HFFc6 (cell line): ENCODE data around the gene STAP2. TPM values are rescaled to one million over a fixed set of nuclear protein-coding genes. Genes with fewer than 3 reads are reported as not detected.

Source experiments
- DNase-seq: peaks from one replicate; pipeline ENCODE4 v3.0.0-alpha.2; 2018
- H3K27ac Mint-ChIP-seq: 2 replicates; pipeline ENCODE4 v1.8.0; 2020; ENCODE audit warnings: mild to moderate bottlenecking, mixed read lengths
- H3K27me3 Mint-ChIP-seq: 2 replicates; pipeline ENCODE4 v1.8.0; 2021; ENCODE audit warnings: mild to moderate bottlenecking, moderate library complexity, mixed read lengths; ENCODE audit not compliant: insufficient read depth
- H3K36me3 Mint-ChIP-seq: 2 replicates; pipeline ENCODE4 v1.8.0; 2021; ENCODE audit warnings: low read depth, mixed read lengths
- H3K4me1 Mint-ChIP-seq: 2 replicates; pipeline ENCODE4 v1.8.0; 2020; ENCODE audit warnings: low read depth, mixed read lengths
- H3K4me3 Mint-ChIP-seq: 2 replicates; pipeline ENCODE4 v1.8.0; 2020; ENCODE audit warnings: mild to moderate bottlenecking, moderate library complexity, mixed read lengths
- H3K9me3 Mint-ChIP-seq: 2 replicates; pipeline ENCODE4 v1.8.0; 2020; ENCODE audit warnings: mild to moderate bottlenecking, mixed read lengths
- CTCF ChIP-seq: fragments of 200-600 bp; sonication (generic); IDR thresholded peaks from 2 replicates; pipeline ENCODE4 v1.5.0; 2021; ENCODE audit warnings: antibody characterized with exemption, mild to moderate bottlenecking
- total RNA-seq, 6 experiments: library from RNA; stranded (reverse); fragmentation: NEBNext Ultra II Directional; extraction: Animal tissue kit (Norgen Biotek cat#: 25700); gene quantifications; 2 replicates in 1 of 6; 3 replicates in 5 of 6; pipeline ENCODE4 v1.2.3, GENCODE V29; 2021

Gene STAP2
- total RNA-seq, 6 experiments from 2014 or later: 0.24 to 2.7 (median 1.9) TPM

- TF ChIP-seq CTCF: no peak
- Mint-ChIP-seq H3K4me3 (peak within 1 kb of the TSS; percentile 93), H3K27me3 (peaks cover 2% of the 10 kb centered on the region), H3K27ac (peak within 1 kb of the TSS; percentile 82), H3K9me3 (no peaks in the 10 kb centered on the region), H3K36me3 (no peaks in the 10 kb centered on the region), H3K4me1 (peaks cover 8% of the 10 kb centered on the region)
- peak; percentile 31 for DNase-seq
Observed at GRCh38 chr19:4343370-4344307, 5.0 kb upstream of the STAP2 start, which contains the start of gene MPND. TSS of gene MPND (plus strand) at chr19:4343562. CDS start at chr19:4343594, 32 bp downstream.

GRCh38 chr19:4342615-4343369, 4.2 kb upstream of the STAP2 start:
- Mint-ChIP-seq H3K4me3 (peak overlapping the region; percentile 93), H3K4me1 (peaks cover 16% of the 10 kb centered on the region), H3K36me3 (no peaks in the 10 kb centered on the region), H3K27ac (peak overlapping the region; percentile 82), H3K9me3 (no peaks in the 10 kb centered on the region), H3K27me3 (peaks cover 2% of the 10 kb centered on the region)
- peak; percentile 54 for TF ChIP-seq CTCF
- peak; percentile 100 for DNase-seq

- TF ChIP-seq CTCF: no peak
- peaks cover 18% of the 10 kb centered on the region for H3K4me1 Mint-ChIP-seq
- peak overlapping the region; percentile 59 for H3K27ac Mint-ChIP-seq
- H3K4me3 Mint-ChIP-seq: peak overlapping the region; percentile 93
- H3K27me3 Mint-ChIP-seq: peaks cover 2% of the 10 kb centered on the region
- no peak for DNase-seq
- H3K9me3 Mint-ChIP-seq: no peaks in the 10 kb centered on the region
- no peaks in the 10 kb centered on the region for H3K36me3 Mint-ChIP-seq
Observed at GRCh38 chr19:4342314-4342614, 3.6 kb upstream of the STAP2 start.

GRCh38 chr19:4337906-4338440, 654 bp downstream of the STAP2 start:
- Mint-ChIP-seq H3K4me3 (peak overlapping the region; percentile 85), H3K27me3 (peaks cover 4% of the 10 kb centered on the region), H3K4me1 (peaks cover 18% of the 10 kb centered on the region), H3K36me3 (no peaks in the 10 kb centered on the region), H3K9me3 (peaks cover 4% of the 10 kb centered on the region; the same call in 1 of the 2 replicates), H3K27ac (peak overlapping the region; percentile 67)
- no peak for DNase-seq
- TF ChIP-seq CTCF: no peak

GRCh38 chr19:4334929-4335570, 3.6 kb downstream of the STAP2 start:
- H3K4me3 Mint-ChIP-seq: no peak overlapping the region
- DNase-seq: no peak
- no peak overlapping the region; the same call in 1 of the 2 replicates for H3K27ac Mint-ChIP-seq
- no peak for TF ChIP-seq CTCF
- no peaks in the 10 kb centered on the region for H3K36me3 Mint-ChIP-seq
- peaks cover 10% of the 10 kb centered on the region for H3K4me1 Mint-ChIP-seq
- H3K27me3 Mint-ChIP-seq: peaks cover 4% of the 10 kb centered on the region
- peaks cover 4% of the 10 kb centered on the region; the same call in 1 of the 2 replicates for H3K9me3 Mint-ChIP-seq
